HG03064 (cell line): ENCODE results near the gene NR2C2AP.
"Not testable (repeated sequence)": the region's sequence is repeated elsewhere in the genome, so short reads cannot be mapped to it uniquely, and the experiment has no call there.

Source experiments
- ATAC-seq: cut with Tn5 transposase; IDR thresholded peaks from one replicate; pipeline ENCODE4 v1.9.1; 2021; ENCODE audit warnings: low read depth; ENCODE audit not compliant: unreplicated experiment

NR2C2AP gene

GRCh38 chr19:19203012-19203856 lies at the start of gene NR2C2AP:
NR2C2AP (minus strand) TSS chr19:19203414; CDS start chr19:19203060, 354 bp downstream.
- ATAC-seq, result no peak

- ATAC-seq, result no peak
Measured at GRCh38 chr19:19250196-19250801, 47.1 kb upstream of the NR2C2AP start.

GRCh38 chr19:19240476-19240875 lies 37.3 kb upstream of the NR2C2AP start:
- no peak for ATAC-seq

GRCh38 chr19:19239675-19240074 lies 36.5 kb upstream of the NR2C2AP start:
- ATAC-seq, result no peak

- no peak for ATAC-seq
Measured at GRCh38 chr19:19238126-19238894, 35.1 kb upstream of the NR2C2AP start.

- ATAC-seq, result no peak
Measured at GRCh38 chr19:19236173-19236572, 33.0 kb upstream of the NR2C2AP start.

- no peak for ATAC-seq
Measured at GRCh38 chr19:19234220-19234816, 31.1 kb upstream of the NR2C2AP start.

- no peak for ATAC-seq
Measured at GRCh38 chr19:19232261-19232721, 29.1 kb upstream of the NR2C2AP start.

GRCh38 chr19:19230999-19231398 lies 27.8 kb upstream of the NR2C2AP start:
- ATAC-seq, result no peak

GRCh38 chr19:19229701-19230100 lies 26.5 kb upstream of the NR2C2AP start:
- no peak for ATAC-seq

GRCh38 chr19:19227217-19227616 lies 24.0 kb upstream of the NR2C2AP start:
- no peak for ATAC-seq

- no peak for ATAC-seq
Measured at GRCh38 chr19:19226663-19227062, 23.4 kb upstream of the NR2C2AP start.

GRCh38 chr19:19226204-19226603 lies 23.0 kb upstream of the NR2C2AP start:
- ATAC-seq, result no peak

- ATAC-seq, result no peak
Measured at GRCh38 chr19:19224852-19225494, 21.8 kb upstream of the NR2C2AP start.

GRCh38 chr19:19224150-19224851 lies 21.1 kb upstream of the NR2C2AP start:
- no peak for ATAC-seq

GRCh38 chr19:19223636-19224035 lies 20.4 kb upstream of the NR2C2AP start:
- no peak for ATAC-seq

GRCh38 chr19:19223060-19223459 lies 19.8 kb upstream of the NR2C2AP start:
- no peak for ATAC-seq

GRCh38 chr19:19221000-19221399 lies 17.8 kb upstream of the NR2C2AP start:
- ATAC-seq, result not testable (repeated sequence)

GRCh38 chr19:19218911-19219310 lies 15.7 kb upstream of the NR2C2AP start:
- no peak for ATAC-seq

- no peak for ATAC-seq
Measured at GRCh38 chr19:19217099-19217498, 13.9 kb upstream of the NR2C2AP start.
